GM18526 (cell line): ENCODE data around the gene CCDC13.

ENCODE experiments used
- POLR2A ChIP-seq: IDR thresholded peaks from 3 replicates; pipeline ENCODE4 v1.6.1; 2011; ENCODE audit not compliant: insufficient read length; ENCODE audit errors: extremely low read depth

Gene CCDC13

GRCh38 chr3:42732829-42733459 is 40.1 kb downstream of the CCDC13 start:
- TF ChIP-seq POLR2A: no peak

DNA sequence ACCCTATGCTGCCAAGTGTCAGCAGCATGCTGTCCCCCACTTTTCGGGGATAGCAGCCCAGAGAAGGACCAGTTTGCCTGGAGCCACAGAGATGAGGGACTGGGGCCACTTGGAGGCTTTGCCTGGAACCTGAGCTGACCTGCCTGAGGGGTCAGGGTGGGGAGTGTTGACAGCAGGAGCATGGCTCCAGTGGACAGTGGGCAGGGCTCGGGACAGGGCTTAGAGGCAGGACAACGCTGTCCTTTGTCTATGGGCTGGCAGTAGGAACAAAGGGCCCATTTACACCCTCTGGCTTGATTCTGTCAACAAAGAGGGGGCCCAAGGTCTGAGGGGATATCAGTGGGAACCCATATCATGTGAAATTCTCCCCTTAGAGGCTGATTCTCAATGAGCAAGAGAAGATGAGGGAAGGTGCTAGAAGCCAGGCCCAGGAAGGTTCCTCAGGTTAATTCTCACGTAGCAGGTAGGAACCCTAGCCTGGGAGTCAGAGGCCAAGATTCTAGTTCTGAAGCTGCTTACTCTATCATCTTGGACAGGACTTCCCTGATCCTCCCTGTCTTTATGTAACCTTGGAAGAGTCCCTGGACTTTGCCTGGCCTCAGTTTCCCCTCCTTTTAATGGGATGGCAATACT is 40.7 kb downstream of the CCDC13 start:
- no peak for TF ChIP-seq POLR2A

DNA sequence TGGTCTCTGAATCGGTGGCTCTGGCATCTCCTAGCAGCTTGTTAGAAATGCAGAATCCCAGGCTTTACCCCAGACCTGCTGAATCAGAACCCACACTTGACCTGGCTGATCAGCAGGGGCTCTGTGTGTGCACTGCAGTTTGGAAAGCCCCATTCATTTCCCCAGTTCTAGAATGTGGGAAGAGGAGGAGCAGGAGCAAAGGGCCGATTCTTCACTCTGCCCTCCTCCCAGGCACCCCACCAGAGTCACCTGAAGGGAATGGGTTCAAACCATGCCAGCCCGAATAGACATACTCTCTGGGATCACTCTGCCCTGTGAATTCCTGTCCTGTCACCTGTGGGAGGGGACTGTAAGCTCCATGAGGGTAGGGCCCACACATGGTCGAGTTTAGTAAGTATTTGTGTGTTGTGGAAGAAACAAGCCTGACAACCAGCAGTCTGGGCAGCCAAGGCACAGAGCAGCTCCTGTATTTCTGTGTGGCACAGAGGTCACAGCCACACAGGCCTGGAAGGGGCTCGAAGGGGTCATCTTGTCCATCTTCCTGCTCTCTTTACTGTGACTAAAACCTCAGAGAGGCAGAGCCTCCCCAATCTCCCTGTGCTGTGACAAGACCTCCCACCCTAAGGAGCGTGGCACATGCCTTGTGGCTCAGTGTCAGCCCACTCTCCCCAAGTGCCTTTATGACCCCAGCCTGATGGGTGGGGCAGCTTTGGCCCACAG is 41.4 kb downstream of the CCDC13 start:
- no peak for TF ChIP-seq POLR2A

DNA sequence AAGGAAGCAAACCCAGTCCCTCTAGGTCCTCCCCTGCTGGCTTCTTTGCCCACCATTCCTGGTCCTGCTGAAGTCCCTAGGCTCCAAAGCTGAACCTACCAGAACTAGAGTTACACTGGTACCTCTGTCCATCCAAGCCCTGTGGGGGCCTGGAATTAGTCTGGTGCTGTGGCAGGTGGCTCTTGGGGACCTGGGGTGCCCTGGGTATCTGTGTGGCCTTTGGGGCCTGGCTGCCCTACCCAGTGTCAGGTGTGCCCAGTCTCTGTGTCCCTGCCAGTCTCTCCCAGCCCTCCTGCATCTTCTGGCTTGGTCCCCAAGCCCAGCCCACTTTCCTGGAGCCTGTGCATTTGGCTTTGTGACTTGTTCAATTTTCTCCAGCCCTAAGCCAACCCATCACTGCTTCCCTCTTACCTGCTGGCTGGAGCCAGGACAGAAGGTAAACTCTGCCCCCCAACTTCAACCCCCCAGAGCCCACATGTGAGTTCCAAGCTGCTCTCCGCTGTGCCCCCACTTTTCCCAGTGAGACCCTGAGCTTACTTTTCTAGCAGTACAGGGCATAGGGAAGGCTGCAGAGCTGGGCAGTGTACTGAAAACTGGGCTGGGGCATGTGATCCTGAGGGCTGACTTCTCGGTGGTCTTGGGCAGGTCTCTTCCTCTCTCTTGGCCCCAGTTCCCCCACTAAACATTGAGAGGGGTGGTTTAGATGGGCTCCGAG is 42.2 kb downstream of the CCDC13 start:
- TF ChIP-seq POLR2A: no peak

- TF ChIP-seq POLR2A: no peak
Observed at GRCh38 chr3:42730294-42730693, 42.8 kb downstream of the CCDC13 start.

- no peak for TF ChIP-seq POLR2A
Observed at GRCh38 chr3:42729404-42730145, 43.5 kb downstream of the CCDC13 start.

GRCh38 chr3:42728668-42729364 is 44.2 kb downstream of the CCDC13 start:
- TF ChIP-seq POLR2A: no peak

DNA sequence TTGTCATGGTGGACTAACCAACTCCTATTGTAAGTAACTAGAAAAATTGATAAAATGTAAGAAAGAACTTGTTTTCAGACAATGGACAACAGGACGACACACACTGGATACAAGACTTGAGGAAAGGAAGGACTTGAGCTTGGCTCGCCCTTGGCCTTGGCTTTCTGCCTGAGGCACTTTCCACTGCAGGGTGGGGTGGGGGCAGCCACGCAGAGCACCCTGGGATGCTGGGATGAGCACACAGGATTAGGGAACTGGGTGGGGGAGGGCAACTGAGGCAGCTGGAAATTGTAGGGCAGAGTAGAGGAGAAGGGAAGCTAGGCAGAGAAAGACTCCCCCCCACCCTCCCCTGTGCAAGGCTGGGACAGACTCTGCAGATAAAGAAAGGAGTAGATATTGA is 45.0 kb downstream of the CCDC13 start:
- TF ChIP-seq POLR2A: no peak

- TF ChIP-seq POLR2A: no peak
Observed at GRCh38 chr3:42725454-42725853, 47.6 kb downstream of the CCDC13 start.

DNA sequence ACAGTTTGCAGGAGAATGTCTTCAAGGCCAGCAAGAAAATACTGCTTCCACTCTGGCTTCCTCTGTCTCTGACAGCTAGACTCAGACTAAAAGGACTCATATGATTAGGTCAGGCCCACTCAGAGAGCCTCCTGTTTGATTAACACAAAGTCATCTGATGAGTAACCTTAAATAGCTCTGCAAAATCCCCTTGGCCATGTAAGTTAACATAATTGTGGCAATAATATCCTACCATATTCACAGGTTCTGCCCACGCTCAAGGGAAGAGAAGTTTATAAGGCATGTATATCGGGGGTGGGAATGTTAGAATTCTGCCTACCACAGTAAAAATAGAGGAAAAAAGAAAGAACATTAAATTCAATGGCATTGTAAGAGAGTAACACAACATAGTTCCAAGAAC is 49.8 kb downstream of the CCDC13 start:
- TF ChIP-seq POLR2A: no peak
